Activated naive CD4-positive, alpha-beta T cell treated with anti-CD3 and anti-CD28 coated beads, Interleukin-2, amount 10 ng/mL, durations not matched to agents 7 days and 5 days (primary cell): ENCODE data around the gene NAV2.

Source experiments
- CTCF ChIA-PET: fragments of 350-600 bp; sonication (Branson Sonifier 250); formaldehyde crosslinking; loops from one replicate; lab custom pipeline; 2021; ENCODE audit warnings: antibody characterized with exemption; lab: Charles Lee
- DNase-seq: peaks from one replicate; pipeline ENCODE4 v3.0.0-alpha.2; 2020
- H3K27ac Mint-ChIP-seq: one replicate; pipeline ENCODE4 v1.8.0; 2021; ENCODE audit warnings: mild to moderate bottlenecking, moderate library complexity, mixed read lengths
- H3K27me3 Mint-ChIP-seq: one replicate; pipeline ENCODE4 v1.8.0; 2021; ENCODE audit warnings: mild to moderate bottlenecking, mixed read lengths
- H3K36me3 Mint-ChIP-seq: one replicate; pipeline ENCODE4 v1.8.0; 2021; ENCODE audit warnings: mixed read lengths
- H3K4me1 Mint-ChIP-seq: one replicate; pipeline ENCODE4 v1.8.0; 2021; ENCODE audit warnings: mixed read lengths
- H3K4me3 Mint-ChIP-seq: one replicate; pipeline ENCODE4 v1.8.0; 2021; ENCODE audit warnings: mild to moderate bottlenecking, moderate library complexity, mixed read lengths
- H3K9me3 Mint-ChIP-seq: one replicate; pipeline ENCODE4 v1.8.0; 2021; ENCODE audit warnings: mixed read lengths

The NAV2 gene

GRCh38 chr11:19712281-19713195 lies at the start of gene NAV2:
TSS of gene NAV2 (plus strand) at chr11:19712837. CDS start at chr11:19713696, 859 bp downstream.
- Mint-ChIP-seq H3K4me3 (peak within 1 kb of the TSS; percentile 90), H3K4me1 (peaks cover 28% of the 10 kb centered on the region), H3K9me3 (no peaks in the 10 kb centered on the region), H3K36me3 (no peaks in the 10 kb centered on the region), H3K27me3 (peaks cover 61% of the 10 kb centered on the region), H3K27ac (peak within 1 kb of the TSS; percentile 84)
- CTCF ChIA-PET, result interaction anchor here (1.2 kb wide), 1 partner anchor 30 kb away, joined by 4 read pairs; no protein-coding TSS in a partner anchor
- DNase-seq, result peak; percentile 85

DNA sequence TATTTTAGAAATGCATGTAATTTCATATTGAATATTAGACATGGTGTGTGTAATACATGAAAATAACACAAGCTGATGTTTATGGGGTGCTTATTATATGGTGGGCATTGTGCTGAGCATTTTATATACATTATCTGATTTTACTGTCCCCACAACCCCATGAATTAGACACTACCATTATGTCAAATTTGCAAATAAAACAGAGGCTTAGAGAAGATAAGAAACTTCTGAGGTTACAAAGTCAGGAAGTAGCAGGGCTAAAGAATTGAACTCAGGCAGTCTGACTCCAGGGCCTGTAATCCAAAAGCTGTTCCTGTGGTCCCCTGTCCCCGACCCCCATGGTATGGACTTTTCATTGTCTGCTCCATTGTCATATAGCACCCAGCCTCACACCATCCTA lies 49.4 kb upstream of the NAV2 start:
- Mint-ChIP-seq H3K9me3 (no peaks in the 10 kb centered on the region), H3K27ac (no peak overlapping the region), H3K36me3 (no peaks in the 10 kb centered on the region), H3K4me1 (peaks cover 2% of the 10 kb centered on the region), H3K27me3 (peaks cover 10% of the 10 kb centered on the region), H3K4me3 (no peak overlapping the region)
- no peak for DNase-seq
- CTCF ChIA-PET, result no interaction called here

- CTCF ChIA-PET, result no interaction called here
- no peak overlapping the region for H3K27ac Mint-ChIP-seq
- H3K9me3 Mint-ChIP-seq, result no peaks in the 10 kb centered on the region
- H3K36me3 Mint-ChIP-seq, result no peaks in the 10 kb centered on the region
- H3K4me1 Mint-ChIP-seq, result peaks cover 2% of the 10 kb centered on the region
- H3K4me3 Mint-ChIP-seq, result no peak overlapping the region
- DNase-seq, result no peak
- H3K27me3 Mint-ChIP-seq, result peaks cover 10% of the 10 kb centered on the region
Measured at GRCh38 chr11:19664886-19665548, 47.6 kb upstream of the NAV2 start.

DNA sequence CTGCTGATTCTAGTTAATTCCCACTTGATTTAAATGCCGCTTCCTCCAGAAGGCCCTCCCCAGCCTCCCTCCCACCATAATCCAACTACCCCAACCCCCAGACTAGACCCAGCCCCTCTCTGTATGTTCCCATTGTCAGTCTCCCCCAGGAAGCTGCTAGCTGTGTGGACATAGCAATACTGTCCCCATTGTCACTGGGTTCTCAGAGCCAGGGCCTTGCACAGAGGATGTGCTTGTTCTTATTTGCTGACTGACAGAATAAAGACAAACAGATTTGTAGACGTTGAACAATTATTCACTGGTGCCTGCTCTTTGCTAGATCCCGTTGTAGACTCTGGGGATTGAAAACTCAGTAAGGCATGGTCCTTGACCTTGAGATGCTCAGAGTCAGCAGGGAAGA lies 45.7 kb upstream of the NAV2 start:
- Mint-ChIP-seq H3K9me3 (no peaks in the 10 kb centered on the region), H3K4me1 (no peaks in the 10 kb centered on the region), H3K27ac (no peak overlapping the region), H3K4me3 (no peak overlapping the region), H3K27me3 (peaks cover 10% of the 10 kb centered on the region), H3K36me3 (no peaks in the 10 kb centered on the region)
- CTCF ChIA-PET, result no interaction called here
- no peak for DNase-seq

DNA sequence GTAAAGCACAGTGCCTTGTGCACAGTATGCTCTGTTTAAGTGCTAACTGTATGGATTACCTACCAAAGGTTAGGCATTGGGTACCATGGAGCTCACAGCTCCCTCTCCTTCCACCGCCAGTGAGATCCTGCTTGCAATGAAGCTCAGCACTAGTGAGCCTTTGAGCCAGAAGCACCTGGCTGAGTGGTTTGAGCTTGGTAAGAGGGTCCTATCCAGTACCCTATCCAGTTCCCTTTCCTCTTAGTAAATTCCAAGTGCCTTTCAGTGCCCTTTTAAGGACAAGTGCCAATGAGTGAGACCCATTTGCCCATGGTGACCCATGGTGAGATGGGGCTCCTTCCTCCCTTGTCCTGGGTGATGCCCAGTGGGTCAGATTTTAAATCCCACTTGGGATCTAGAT lies 43.1 kb upstream of the NAV2 start:
- Mint-ChIP-seq H3K4me3 (no peak overlapping the region), H3K4me1 (peaks cover under 1% of the 10 kb centered on the region), H3K27ac (no peak overlapping the region), H3K36me3 (no peaks in the 10 kb centered on the region), H3K9me3 (no peaks in the 10 kb centered on the region), H3K27me3 (peaks cover 9% of the 10 kb centered on the region)
- CTCF ChIA-PET, result no interaction called here
- no peak for DNase-seq

DNA sequence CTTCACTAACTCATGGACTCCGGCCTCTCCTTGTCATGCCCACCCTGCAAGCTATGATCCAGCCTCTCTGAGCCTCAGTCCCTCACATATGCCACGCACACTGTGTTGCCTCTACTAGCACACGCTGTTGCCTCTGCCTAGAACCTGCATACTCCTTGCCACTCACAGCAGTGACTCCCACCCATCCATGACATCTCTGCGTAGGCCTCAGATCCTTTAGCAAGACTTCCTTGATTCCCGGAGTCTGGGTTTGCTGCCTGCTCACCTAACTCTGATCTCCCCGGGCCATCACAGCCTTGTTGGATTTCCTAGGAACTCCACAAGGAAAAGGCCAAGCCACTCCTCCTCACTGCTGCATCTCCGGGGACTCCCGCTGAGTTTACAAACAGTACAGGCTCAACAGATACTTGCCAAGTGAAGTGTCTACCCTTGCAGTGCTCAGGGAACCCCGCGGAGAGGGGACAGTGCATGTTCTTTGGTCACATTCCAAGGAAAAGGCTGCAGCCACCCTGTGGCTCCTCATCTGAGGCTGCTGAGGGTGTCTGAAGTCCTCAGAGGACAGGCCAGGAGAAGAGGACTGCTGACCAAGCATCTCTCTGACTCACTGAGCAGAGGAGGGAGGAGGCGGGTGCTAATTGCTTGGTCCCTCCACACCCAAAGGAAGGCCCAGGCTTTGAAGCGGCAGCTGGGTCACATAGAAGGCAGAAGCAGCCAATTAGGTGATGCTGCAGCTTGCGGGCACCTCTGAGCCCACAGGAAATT lies 42.4 kb upstream of the NAV2 start:
- no peaks in the 10 kb centered on the region for H3K36me3 Mint-ChIP-seq
- no peak overlapping the region for H3K27ac Mint-ChIP-seq
- H3K4me1 Mint-ChIP-seq, result peaks cover 6% of the 10 kb centered on the region
- H3K27me3 Mint-ChIP-seq, result peaks cover 8% of the 10 kb centered on the region
- DNase-seq, result no peak
- H3K9me3 Mint-ChIP-seq, result no peaks in the 10 kb centered on the region
- CTCF ChIA-PET, result no interaction called here
- H3K4me3 Mint-ChIP-seq, result no peak overlapping the region

DNA sequence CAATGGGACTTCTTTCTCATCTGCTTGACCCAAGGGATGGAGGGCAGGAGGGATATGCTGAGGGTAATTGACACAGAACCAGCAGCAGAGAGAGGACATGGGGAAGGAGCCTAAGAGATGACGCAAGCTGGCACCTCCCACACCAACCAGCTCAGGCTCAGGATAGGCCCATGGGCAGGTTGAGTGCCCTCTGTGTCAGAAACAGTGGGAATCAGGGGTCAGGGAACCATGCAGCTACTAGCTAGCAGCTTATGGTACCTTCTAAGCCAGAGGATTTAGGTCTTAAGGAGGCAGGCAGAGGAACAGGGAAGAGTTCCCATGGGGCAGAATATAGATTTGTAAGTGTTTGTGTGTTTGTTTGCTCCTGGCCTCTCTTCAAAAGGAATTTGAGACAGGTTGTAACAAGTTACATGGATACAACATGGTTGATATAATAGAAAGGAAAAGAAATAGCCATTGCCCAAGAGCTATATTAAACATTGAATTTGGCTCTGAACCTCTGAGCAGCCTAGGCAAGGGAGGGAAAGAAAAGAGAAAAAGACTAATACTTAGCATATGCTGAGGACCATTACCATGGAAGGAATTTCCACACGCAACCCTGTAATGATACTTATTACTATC lies 39.9 kb upstream of the NAV2 start:
- Mint-ChIP-seq H3K36me3 (no peaks in the 10 kb centered on the region), H3K27ac (no peak overlapping the region)
- CTCF ChIA-PET, result no interaction called here

DNA sequence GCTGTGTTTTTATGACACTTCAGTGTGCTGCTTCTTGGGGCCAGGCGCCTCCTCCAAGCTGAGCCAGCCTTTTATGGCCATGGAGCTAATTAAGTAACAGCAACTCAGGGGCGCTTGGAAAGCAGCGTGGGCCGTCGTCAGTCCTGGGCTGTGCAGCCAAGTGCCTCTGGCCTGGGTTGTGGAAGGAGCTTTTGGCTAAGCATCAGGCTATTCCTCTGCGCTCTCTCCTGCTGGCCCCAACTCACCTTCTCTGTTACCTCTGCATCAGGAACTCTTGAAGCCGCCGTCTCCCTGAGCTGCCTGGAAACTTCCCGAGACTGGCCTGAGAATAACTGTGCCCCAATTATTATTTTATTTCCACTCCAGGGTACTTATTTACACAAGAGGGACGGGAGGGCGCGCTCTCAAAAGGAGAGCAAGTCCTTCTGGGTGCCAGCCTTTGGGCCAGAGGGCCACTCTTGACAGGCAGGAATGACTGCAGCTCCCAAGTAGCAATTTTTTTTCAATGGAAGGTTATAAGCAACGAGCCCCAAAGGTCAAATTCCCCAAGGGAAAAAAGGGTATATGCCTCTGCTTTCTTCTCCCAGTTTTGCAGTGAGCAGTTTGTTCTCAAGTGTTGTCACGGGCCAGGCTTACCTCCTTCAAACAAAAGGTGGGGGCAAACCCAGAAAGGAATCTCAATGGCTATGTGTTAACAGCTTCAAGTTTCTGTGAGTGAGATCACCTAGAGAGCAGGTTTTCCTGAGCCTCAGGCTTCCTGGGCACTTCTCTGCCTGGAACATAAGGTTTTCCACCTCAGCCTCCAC lies 38.5 kb upstream of the NAV2 start:
- Mint-ChIP-seq H3K9me3 (no peaks in the 10 kb centered on the region), H3K4me1 (peaks cover 6% of the 10 kb centered on the region), H3K27ac (no peak overlapping the region), H3K27me3 (peaks cover 15% of the 10 kb centered on the region), H3K36me3 (no peaks in the 10 kb centered on the region), H3K4me3 (no peak overlapping the region)
- CTCF ChIA-PET, result no interaction called here
- no peak for DNase-seq

More for the DNA sequence above, 39.9 kb upstream of the NAV2 start:
- Mint-ChIP-seq H3K27me3 (peaks cover 8% of the 10 kb centered on the region), H3K9me3 (no peaks in the 10 kb centered on the region), H3K4me3 (no peak overlapping the region), H3K4me1 (peaks cover 6% of the 10 kb centered on the region)
- no peak for DNase-seq

DNA sequence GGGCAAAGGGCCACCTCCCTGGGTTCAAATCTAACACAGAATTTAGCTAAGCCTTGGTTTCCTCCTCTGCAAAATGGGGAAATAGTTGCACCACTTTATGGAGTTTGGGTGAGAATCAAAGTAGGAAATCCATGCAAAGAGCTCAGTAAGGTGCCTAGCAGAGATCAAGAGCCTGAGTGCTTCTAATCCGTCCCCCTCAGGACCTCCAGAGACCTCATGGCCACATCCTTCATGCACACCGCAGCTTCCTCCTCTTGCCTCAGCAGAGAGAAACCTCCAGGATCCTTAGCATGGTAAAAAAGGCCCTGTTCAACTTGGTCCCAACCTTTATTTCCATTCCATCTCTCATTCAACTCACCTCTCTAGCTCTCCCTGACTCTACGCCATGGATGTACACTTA lies 37.8 kb upstream of the NAV2 start:
- H3K9me3 Mint-ChIP-seq, result no peaks in the 10 kb centered on the region
- H3K36me3 Mint-ChIP-seq, result no peaks in the 10 kb centered on the region
- H3K27ac Mint-ChIP-seq, result no peak overlapping the region
- no peak for DNase-seq
- peaks cover 15% of the 10 kb centered on the region for H3K27me3 Mint-ChIP-seq
- no peak overlapping the region for H3K4me3 Mint-ChIP-seq
- CTCF ChIA-PET, result no interaction called here
- H3K4me1 Mint-ChIP-seq, result peaks cover 6% of the 10 kb centered on the region

DNA sequence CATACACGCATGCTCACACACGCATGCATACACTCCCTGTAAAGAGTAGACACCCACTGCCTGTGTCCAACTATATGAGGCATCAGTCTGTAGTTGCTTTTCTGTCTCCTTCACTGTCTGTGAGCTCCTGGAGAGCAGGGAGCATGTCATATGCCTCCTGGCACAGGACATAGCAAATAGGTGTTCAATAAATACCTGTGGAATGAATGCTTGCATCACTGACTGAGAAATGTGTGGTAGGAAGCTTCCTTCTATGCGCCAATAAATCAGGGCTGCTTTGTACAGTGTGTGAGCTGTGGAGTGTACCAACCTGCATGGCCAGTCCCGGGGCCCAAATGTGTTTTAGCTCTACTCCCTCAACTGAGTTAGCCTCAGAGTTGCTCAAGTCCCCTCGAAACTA lies 37.2 kb upstream of the NAV2 start:
- Mint-ChIP-seq H3K27me3 (peaks cover 15% of the 10 kb centered on the region), H3K4me3 (no peak overlapping the region), H3K9me3 (no peaks in the 10 kb centered on the region), H3K4me1 (peaks cover 6% of the 10 kb centered on the region), H3K36me3 (no peaks in the 10 kb centered on the region), H3K27ac (no peak overlapping the region)
- CTCF ChIA-PET, result no interaction called here
- DNase-seq, result no peak

GRCh38 chr11:19676475-19677380 lies 35.9 kb upstream of the NAV2 start:
- Mint-ChIP-seq H3K36me3 (no peaks in the 10 kb centered on the region), H3K27me3 (peaks cover 15% of the 10 kb centered on the region), H3K4me1 (peaks cover 6% of the 10 kb centered on the region), H3K9me3 (no peaks in the 10 kb centered on the region), H3K27ac (no peak overlapping the region), H3K4me3 (no peak overlapping the region)
- DNase-seq, result no peak
- CTCF ChIA-PET, result no interaction called here

GRCh38 chr11:19677381-19678080 lies 35.1 kb upstream of the NAV2 start:
- H3K36me3 Mint-ChIP-seq, result no peaks in the 10 kb centered on the region
- no peak overlapping the region for H3K27ac Mint-ChIP-seq
- DNase-seq, result no peak
- H3K9me3 Mint-ChIP-seq, result no peaks in the 10 kb centered on the region
- peaks cover 15% of the 10 kb centered on the region for H3K27me3 Mint-ChIP-seq
- CTCF ChIA-PET, result no interaction called here
- H3K4me3 Mint-ChIP-seq, result no peak overlapping the region
- H3K4me1 Mint-ChIP-seq, result peaks cover 6% of the 10 kb centered on the region
